HTR-8/SVneo (cell line): ENCODE data around the gene CELA2B.
"Not testable (repeated sequence)": the region's sequence is repeated elsewhere in the genome, so short reads cannot be mapped to it uniquely, and the experiment has no call there.

Experiments used
- DNase-seq: peaks from one replicate; pipeline ENCODE4 v3.0.0; 2011; ENCODE audit warnings: low spot score, mixed read lengths; ENCODE audit not compliant: insufficient read length
- FAIRE-seq: peaks from 2 replicates; lab custom pipeline; 2011; peaks lifted over from hg19 to GRCh38; lab: Jason Lieb, UNC

CELA2B gene

GRCh38 chr1:15444468-15445389, 31.2 kb upstream of the CELA2B start:
- FAIRE-seq, result no peak
- DNase-seq, result no peak

- DNase-seq, result no peak
- FAIRE-seq, result no peak
Measured at GRCh38 chr1:15445390-15446122, 30.3 kb upstream of the CELA2B start.

GRCh38 chr1:15446212-15446611, 29.7 kb upstream of the CELA2B start:
- FAIRE-seq, result no peak
- no peak for DNase-seq

GRCh38 chr1:15448877-15449462, 26.9 kb upstream of the CELA2B start:
- DNase-seq, result no peak
- no peak for FAIRE-seq

GRCh38 chr1:15449567-15449966, 26.3 kb upstream of the CELA2B start:
- FAIRE-seq (no peak), DNase-seq (no peak)

GRCh38 chr1:15451014-15451722, 24.7 kb upstream of the CELA2B start:
- no peak for FAIRE-seq

GRCh38 chr1:15452216-15452615, 23.7 kb upstream of the CELA2B start:
- no peak for FAIRE-seq
- no peak for DNase-seq

More at GRCh38 chr1:15451014-15451722, 24.7 kb upstream of the CELA2B start:
- DNase-seq, result no peak

GRCh38 chr1:15452866-15453571, 22.9 kb upstream of the CELA2B start:
- DNase-seq, result no peak
- FAIRE-seq, result no peak

GRCh38 chr1:15453734-15454133, 22.2 kb upstream of the CELA2B start:
- no peak for DNase-seq
- FAIRE-seq, result peak; percentile 13

GRCh38 chr1:15454256-15454655, 21.6 kb upstream of the CELA2B start:
- no peak for DNase-seq
- FAIRE-seq, result no peak

GRCh38 chr1:15455522-15455921, 20.4 kb upstream of the CELA2B start:
- DNase-seq (no peak), FAIRE-seq (no peak)

- FAIRE-seq (no peak), DNase-seq (no peak)
Measured at GRCh38 chr1:15456313-15456954, 19.5 kb upstream of the CELA2B start, which contains the start of gene CELA2A. CELA2A (plus strand) TSS chr1:15456732; CDS start chr1:15456754, 22 bp downstream.

GRCh38 chr1:15457585-15457984, 18.3 kb upstream of the CELA2B start:
- FAIRE-seq (no peak), DNase-seq (no peak)

- FAIRE-seq, DNase-seq: not testable (repeated sequence)
Measured at GRCh38 chr1:15458388-15458787, 17.5 kb upstream of the CELA2B start.

GRCh38 chr1:15459771-15460707, 15.9 kb upstream of the CELA2B start:
- DNase-seq, result no peak
- FAIRE-seq, result no peak

GRCh38 chr1:15460708-15461095, 15.2 kb upstream of the CELA2B start:
- FAIRE-seq, result no peak
- no peak for DNase-seq

GRCh38 chr1:15463064-15463800, 12.7 kb upstream of the CELA2B start:
- DNase-seq, FAIRE-seq: not testable (repeated sequence)
